GM18498 (cell line): ENCODE results near the gene IL22.

Experiments used
- ATAC-seq: cut with Tn5 transposase; IDR thresholded peaks from one replicate; pipeline ENCODE4 v1.9.1; 2021; ENCODE audit warnings: mild to moderate bottlenecking, moderate library complexity; ENCODE audit not compliant: unreplicated experiment

Gene IL22

GRCh38 chr12:68264857-68265256, 11.5 kb upstream of the IL22 start:
- no peak for ATAC-seq

- no peak for ATAC-seq
These were observed 10.9 kb upstream of the IL22 start for GRCh38 chr12:68264158-68264855.

- no peak for ATAC-seq
These were observed 10.0 kb upstream of the IL22 start for GRCh38 chr12:68263366-68263765.

GRCh38 chr12:68261896-68262295, 8.5 kb upstream of the IL22 start:
- ATAC-seq = no peak

- ATAC-seq = no peak
These were observed 6.7 kb upstream of the IL22 start for GRCh38 chr12:68260153-68260552.

GRCh38 chr12:68259318-68259940, 6.0 kb upstream of the IL22 start:
- ATAC-seq = no peak

GRCh38 chr12:68252077-68252476, 1.3 kb downstream of the IL22 start:
- no peak for ATAC-seq

GRCh38 chr12:68250454-68250853, 3.0 kb downstream of the IL22 start:
- ATAC-seq = no peak

GRCh38 chr12:68247785-68248184, 5.6 kb downstream of the IL22 start:
- ATAC-seq = no peak

- no peak for ATAC-seq
These were observed 7.1 kb downstream of the IL22 start for GRCh38 chr12:68246350-68246749.

- no peak for ATAC-seq
These were observed 8.0 kb downstream of the IL22 start for GRCh38 chr12:68245180-68246021.

- no peak for ATAC-seq
These were observed 10.6 kb downstream of the IL22 start for GRCh38 chr12:68242777-68243176.

GRCh38 chr12:68240975-68241374, 12.4 kb downstream of the IL22 start:
- peak; percentile 96 for ATAC-seq

- no peak for ATAC-seq
These were observed 13.3 kb downstream of the IL22 start for GRCh38 chr12:68240079-68240478.

- no peak for ATAC-seq
These were observed 14.0 kb downstream of the IL22 start for GRCh38 chr12:68239309-68239982.

- ATAC-seq = no peak
These were observed 15.8 kb downstream of the IL22 start for GRCh38 chr12:68237619-68238018.

GRCh38 chr12:68237078-68237477, 16.3 kb downstream of the IL22 start:
- no peak for ATAC-seq

- ATAC-seq = peak; percentile 62
These were observed 16.9 kb downstream of the IL22 start for GRCh38 chr12:68236421-68237059.

GRCh38 chr12:68235576-68235975, 17.8 kb downstream of the IL22 start:
- ATAC-seq = no peak

GRCh38 chr12:68234140-68234539, 19.3 kb downstream of the IL22 start:
- no peak for ATAC-seq

GRCh38 chr12:68233498-68233897, 19.9 kb downstream of the IL22 start:
- no peak for ATAC-seq
